Epithelial cell of alveolus of lung (primary cell): ENCODE measurements around the gene ZG16. TPM values are rescaled to one million over a fixed set of nuclear protein-coding genes. Genes with fewer than 3 reads are reported as not detected.

Experiments
- total RNA-seq: library from RNA; depleted of rRNA; stranded (reverse); fragments of >200 nt; gene quantifications from 2 replicates; pipeline ENCODE4 v1.2.1, GENCODE V29; 2015

Gene ZG16
- not detected in 2 replicates for total RNA-seq

GRCh38 chr16:29777576-29778350, at the start of gene ZG16:
Gene ZG16 (plus strand): TSS chr16:29778256. CDS start chr16:29779267, 1,011 bp downstream.

DNA sequence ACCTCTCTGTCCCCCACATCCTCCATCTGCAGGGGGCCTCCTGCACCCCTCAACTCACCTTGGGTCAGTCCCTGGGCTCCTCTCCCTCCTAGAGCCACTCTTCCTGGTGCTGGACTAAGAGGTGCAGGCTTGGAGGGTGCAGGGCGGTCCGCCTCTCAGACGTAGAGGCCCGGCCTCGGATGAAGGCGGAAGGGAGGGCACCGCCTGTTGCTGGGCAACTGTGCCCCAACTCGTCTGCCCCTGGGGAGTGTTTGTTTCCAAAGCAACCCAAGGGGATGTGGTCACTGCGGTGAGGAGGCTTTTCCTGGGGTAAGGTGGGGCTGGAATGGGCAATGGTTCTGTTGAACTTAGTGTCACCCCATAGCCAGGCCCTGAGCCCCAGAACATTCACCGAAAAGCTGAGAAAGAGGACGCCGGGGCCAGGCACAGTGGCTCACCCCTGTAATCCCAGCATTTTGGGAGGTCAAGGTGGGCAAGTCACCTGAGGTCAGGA, 32.2 kb upstream of the ZG16 start, which contains the start of gene C16orf54:
Gene C16orf54, minus strand, starts transcription at position 138 of the 493 bp plus-strand sequence. CDS start 1,039 bp downstream, outside the sequence.

GRCh38 chr16:29790183-29790948, 12.3 kb downstream of the ZG16 start, which contains the start of gene KIF22:
Gene KIF22 (plus strand): TSS chr16:29790751. CDS start chr16:29790760, 9 bp downstream.

DNA sequence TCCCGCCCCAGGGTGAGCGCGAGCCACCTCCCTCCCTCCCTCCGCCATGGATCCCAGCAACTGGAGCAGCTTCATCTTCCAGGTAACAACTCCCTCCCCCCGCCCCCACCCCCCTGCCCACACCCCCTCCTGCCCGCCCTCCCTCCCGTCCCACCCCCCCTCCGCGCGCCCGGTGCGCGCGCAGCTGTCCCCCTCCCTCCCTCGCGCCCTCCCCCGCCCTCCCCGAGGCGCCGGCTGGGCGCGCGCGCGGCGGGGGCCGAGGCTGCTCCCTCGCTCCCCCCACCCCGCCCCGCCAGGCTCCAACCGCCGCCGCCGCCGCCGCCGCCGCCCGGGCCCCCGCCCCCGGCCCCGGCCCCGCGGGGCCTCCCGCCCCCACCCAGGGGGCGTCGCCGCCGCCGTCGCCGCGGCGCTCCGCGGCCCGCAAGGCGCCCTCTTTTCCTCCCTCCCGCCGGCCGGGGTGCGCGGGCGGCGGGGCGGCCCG, 28.1 kb downstream of the ZG16 start, which contains the start of gene MAZ:
Gene MAZ, plus strand, starts transcription at position 431 of the 481 bp plus-strand sequence. CDS start 173 bp downstream, outside the sequence.

GRCh38 chr16:29811896-29812665, 34.0 kb downstream of the ZG16 start, which contains the start of gene PRRT2:
Gene PRRT2 (plus strand): TSS chr16:29812193. CDS start chr16:29813055, 862 bp downstream.

DNA sequence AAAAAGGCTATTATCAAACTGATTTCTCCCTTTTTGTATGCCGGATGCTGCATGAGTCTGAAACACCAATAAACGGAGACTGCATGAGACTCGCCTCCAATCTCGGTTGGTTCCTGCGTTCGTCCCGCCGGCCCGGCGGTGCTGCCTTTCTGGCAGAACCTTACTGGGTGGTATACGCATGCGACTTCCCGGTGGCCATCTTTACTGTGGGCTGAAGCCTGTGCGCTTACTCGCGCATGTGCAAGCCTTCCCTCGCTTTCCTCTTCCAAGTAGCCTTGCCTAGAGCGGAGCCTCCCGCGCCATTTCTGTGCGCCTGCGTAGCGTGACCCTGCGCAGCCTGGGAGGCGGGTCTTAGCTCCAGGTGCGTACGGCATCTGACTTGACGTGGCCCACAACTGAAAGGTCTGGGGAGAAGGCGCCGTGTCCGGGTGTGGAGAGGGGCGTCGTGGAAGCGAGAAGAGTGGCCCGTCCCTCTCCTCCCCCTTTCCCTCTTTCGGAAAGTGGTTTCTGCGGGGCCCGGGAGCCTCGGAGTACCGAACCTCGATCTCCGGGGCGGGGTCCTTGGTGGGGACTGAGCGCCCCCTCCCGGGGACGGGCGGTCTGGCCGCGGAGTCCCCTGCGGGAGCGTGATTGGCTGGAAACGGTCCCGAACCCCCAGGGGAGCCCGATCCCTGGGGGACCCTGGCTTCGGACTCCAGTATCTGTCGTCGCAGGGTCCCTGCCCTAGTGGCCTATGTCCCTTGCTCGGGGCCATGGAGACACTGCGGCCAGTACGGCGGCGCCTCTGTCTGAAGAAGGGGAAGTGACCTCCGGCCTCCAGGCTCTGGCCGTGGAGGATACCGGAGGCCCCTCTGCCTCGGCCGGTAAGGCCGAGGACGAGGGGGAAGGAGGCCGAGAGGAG, 38.0 kb downstream of the ZG16 start, which contains the start of gene PAGR1:
Gene PAGR1, plus strand, starts transcription at position 360 of the 901 bp plus-strand sequence. Its CDS starts 374 bp downstream, at position 734.

GRCh38 chr16:29820271-29820701, 42.2 kb downstream of the ZG16 start, which contains the start of gene MVP:
Gene MVP (plus strand): TSS chr16:29820462. CDS start chr16:29830550, 10,088 bp downstream.

Other genes with a start within 250 kb of the ZG16 start
- gene SPN, start 115.0 kb upstream of the ZG16 start, total RNA-seq: not detected in 2 replicates
- 109 and 175 TPM in 2 replicates for gene QPRT, start 99.1 kb upstream of the ZG16 start, total RNA-seq
- gene C16orf54, start 32.3 kb upstream of the ZG16 start, total RNA-seq: not detected in 2 replicates
- gene KIF22, start 12.5 kb downstream of the ZG16 start, total RNA-seq: 36.6 and 60.4 TPM in 2 replicates
- gene MAZ, start 28.3 kb downstream of the ZG16 start, total RNA-seq: 144 and 189 TPM in 2 replicates
- 2.5 and 26.6 TPM in 2 replicates for gene PRRT2, start 33.9 kb downstream of the ZG16 start, total RNA-seq
- gene PAGR1, start 37.9 kb downstream of the ZG16 start, total RNA-seq: 38.3 and 49.5 TPM in 2 replicates
- 290 and 371 TPM in 2 replicates for gene MVP, start 42.2 kb downstream of the ZG16 start, total RNA-seq
- gene CDIPT, start 85.0 kb downstream of the ZG16 start, total RNA-seq: 89.0 and 173 TPM in 2 replicates
- gene SEZ6L2, start 121.3 kb downstream of the ZG16 start, total RNA-seq: 18.2 and 39.8 TPM in 2 replicates
- gene ASPHD1, start 122.2 kb downstream of the ZG16 start, total RNA-seq: 6.5 and 9.8 TPM in 2 replicates
- gene KCTD13, start 148.0 kb downstream of the ZG16 start, total RNA-seq: 8.3 and 16.5 TPM in 2 replicates
- gene TMEM219, start 183.8 kb downstream of the ZG16 start, total RNA-seq: 169 and 182 TPM in 2 replicates
- 29.0 and 56.0 TPM in 2 replicates for gene TAOK2, start 195.6 kb downstream of the ZG16 start, total RNA-seq
- 14.2 and 24.0 TPM in 2 replicates for gene HIRIP3, start 217.4 kb downstream of the ZG16 start, total RNA-seq
- gene INO80E, start 218.0 kb downstream of the ZG16 start, total RNA-seq: 52.6 and 194 TPM in 2 replicates
- gene DOC2A, start 232.8 kb downstream of the ZG16 start, total RNA-seq: 0.52 and 2.7 TPM in 2 replicates
- not detected in 2 replicates for gene C16orf92, start 244.9 kb downstream of the ZG16 start, total RNA-seq